HG02571 (cell line): ENCODE data around the gene TRAF3IP3.
"Not testable (repeated sequence)": the region's sequence is repeated elsewhere in the genome, so short reads cannot be mapped to it uniquely, and the experiment has no call there.

Source experiments
- ATAC-seq: cut with Tn5 transposase; IDR thresholded peaks from one replicate; pipeline ENCODE4 v1.9.1; 2021; ENCODE audit warnings: mild to moderate bottlenecking, moderate library complexity; ENCODE audit not compliant: unreplicated experiment

Gene TRAF3IP3

DNA sequence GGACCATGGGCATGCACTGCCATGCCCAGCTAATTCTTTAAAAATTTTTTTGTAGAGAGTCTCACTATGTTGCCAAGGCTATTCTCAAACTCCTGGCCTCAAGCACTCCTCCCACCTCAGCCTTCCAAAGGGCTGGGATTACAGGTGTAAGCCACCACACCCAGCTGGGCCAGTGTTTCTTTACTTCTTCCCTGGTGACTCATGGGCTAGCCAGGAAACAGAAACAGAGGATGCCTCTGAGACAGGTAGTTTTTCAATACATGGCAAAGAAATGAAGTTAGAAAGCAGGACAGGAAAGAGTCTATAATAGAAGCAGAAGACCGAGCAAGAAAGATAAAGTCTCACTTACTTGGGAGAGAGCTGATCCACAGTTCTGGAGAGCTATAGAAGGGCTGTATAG is 36.1 kb downstream of the TRAF3IP3 start:
- no peak for ATAC-seq

DNA sequence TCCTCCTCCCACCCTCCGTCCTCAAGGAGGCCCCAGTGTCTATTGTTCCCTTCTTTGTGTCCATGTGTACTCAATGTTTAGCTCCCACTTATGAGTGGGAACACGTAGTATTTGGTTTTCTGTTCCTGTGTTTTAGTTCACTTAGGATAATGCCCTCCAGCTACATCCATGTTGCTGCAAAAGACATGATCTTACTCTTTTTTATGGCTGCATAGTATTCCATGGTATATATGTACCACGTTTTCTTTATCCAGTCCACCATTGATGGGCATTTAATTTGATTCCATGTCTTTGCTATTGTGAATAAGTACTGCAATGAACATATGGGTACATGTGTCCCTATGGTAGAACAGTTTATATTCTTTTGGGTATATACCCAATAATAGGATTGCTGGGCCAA is 37.9 kb downstream of the TRAF3IP3 start:
- not testable (repeated sequence) for ATAC-seq

DNA sequence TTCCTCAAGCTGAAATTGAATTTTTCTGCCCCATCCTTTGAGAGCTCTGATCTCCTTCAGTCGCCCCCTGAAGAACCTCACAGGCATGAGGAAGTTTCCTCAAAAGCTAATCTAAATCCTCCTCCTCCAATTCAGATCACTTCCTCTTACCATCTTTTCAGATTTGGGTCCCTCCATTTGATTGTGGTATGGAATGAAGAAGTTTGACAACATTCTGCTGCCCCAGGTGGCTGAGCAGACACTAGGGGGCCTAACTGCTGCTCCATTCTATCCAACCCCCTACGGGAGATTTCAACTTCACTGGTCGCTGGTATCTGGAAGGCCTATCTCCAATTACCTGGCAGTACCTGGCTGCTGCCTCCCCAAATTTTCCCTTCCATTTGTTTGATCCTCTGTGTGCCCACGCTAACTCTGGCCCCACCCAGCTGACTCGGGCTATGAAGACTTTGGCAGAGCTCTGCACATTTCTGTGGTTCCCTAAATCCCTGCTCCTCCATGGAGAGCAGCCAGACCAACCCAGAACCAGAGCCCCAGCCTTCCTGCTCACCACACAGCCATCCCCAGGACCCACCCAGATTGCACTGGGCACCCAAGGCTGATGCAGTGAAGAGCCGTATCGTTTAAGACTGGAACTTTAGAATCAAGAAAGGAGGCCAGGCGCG is 42.3 kb downstream of the TRAF3IP3 start:
- ATAC-seq, result no peak

- no peak for ATAC-seq
These were observed 45.4 kb downstream of the TRAF3IP3 start for GRCh38 chr1:209800984-209801834.

- ATAC-seq, result no peak
These were observed 46.4 kb downstream of the TRAF3IP3 start for GRCh38 chr1:209802117-209802779.

DNA sequence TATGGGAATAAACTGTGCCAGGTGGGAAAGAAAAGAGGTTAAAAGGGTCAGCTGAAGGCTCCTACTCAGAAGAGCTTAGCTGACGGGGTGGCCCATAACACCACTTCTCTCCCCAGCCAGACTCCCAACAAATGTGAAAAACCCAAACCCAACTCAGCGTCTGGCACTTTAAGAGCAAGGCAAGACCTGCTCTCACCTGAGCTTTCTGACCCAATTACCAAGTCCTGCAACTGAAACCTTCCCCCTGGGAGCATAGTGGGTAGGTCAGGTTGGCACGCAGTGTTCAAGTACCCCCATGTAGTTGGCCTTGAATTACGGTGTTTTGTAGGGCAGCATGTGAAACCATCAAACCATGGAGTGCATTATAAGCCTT is 46.9 kb downstream of the TRAF3IP3 start:
- ATAC-seq, result no peak

DNA sequence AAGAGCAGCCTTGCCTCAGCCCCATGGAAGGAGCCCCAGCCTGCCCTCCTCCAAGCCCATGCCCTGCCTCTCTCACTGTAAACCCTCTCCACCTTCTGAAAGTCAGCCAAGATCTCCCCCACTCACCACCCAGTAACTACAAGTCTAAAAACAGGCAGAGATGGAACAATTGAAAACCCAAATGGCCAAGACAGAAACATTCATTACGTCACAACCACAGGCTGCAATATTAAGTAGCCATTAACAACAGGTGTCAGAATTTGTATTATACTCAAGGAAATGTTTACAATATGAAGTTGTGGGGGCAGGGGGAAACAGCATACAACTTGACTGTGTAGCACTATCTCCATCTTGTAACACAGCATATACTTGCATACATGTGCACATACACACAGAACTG is 47.7 kb downstream of the TRAF3IP3 start:
- no peak for ATAC-seq

GRCh38 chr1:209805341-209805781 is 49.5 kb downstream of the TRAF3IP3 start:
- ATAC-seq, result no peak

DNA sequence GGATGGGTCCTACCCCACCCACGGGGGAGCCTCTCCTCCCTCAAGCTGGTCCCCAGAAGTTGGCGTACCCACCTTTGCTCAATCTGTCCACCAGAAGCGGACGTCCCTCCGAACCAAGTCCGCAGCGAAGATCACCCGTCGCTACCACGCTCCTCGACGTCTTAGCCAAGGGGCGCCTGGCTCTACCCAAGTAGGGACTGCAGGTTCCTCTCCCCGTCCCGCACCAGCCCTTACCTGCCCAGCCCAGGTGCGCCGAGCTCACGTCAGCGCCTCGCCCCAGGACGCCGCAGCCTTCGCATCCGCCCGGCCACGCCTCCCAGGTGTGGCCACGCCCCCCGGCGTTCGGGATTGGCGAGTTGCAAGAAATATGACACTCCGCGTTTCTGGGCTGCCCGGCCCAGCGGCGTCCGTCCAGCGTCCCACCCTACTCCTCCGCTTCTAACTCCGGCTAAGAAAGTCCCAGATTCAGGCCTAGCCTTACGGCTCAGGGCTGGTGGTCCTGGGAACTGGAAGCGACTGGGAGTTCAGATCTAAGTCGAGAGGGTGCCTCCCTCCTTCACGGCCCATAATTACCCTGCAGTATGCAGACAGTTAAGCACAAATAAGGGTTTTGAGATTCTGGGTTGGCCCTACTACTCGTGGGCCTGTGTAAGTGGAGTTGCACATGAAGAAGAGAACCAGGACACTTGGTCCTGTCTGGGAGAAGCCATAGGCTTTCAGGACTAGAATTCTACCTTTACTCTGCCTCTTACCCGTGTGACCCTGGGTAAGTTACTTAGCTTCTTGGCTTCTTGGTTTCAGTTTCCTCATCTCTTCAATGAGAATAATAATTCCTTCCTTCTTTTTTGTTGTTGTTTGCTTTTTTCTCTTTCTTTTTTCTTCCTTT is 50.3 kb downstream of the TRAF3IP3 start, which contains the start of gene IRF6:
Gene IRF6, minus strand, starts transcription at position 268 of the 886 bp plus-strand sequence. CDS start 4,729 bp downstream, outside the sequence.
- ATAC-seq, result peak; percentile 88

GRCh38 chr1:209807509-209807908 is 51.7 kb downstream of the TRAF3IP3 start:
- no peak for ATAC-seq

DNA sequence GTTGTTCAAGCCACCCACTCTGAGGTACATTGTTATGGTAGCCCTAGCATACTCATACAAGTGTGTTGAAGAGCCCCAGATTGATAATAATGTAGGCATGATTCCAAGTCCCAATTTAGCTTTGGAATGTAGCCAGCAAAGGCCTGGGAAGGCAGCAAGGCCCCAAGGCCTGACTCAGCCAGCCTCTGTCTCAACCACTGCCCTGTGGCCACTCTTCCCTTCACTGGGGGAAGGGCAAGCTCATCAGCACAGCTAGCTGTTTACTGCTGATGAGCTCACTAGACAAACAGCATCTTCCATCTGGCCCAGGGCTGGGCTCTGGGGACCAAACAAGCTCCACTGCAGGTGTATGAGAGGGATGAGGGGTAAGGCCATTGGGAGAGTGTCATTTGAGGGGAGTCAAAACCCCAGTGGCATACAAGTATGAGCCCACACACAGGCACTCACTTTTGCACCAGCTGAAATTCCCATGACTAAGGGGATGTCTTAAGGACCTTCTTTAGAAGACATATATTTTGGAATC is 52.3 kb downstream of the TRAF3IP3 start:
- ATAC-seq, result no peak

GRCh38 chr1:209809611-209810010 is 53.8 kb downstream of the TRAF3IP3 start:
- no peak for ATAC-seq

DNA sequence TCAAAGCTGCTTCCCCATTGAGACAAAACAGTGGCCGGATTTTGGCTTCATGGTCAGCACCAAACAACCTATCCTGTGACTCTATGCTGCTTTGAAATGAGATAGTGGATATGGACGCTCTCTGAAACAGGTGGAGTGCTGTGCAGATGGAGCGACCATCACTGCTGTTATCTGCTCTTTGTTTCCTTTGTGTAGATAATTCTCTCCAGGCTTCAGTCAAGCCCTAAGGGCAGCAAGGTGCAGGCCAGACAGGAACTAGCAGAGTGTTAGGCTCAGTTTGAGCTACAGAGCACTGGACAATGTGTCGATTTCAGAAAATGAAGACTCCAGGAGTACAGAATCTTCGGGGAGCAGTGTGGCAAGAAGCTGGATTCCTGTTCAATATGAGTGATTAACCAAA is 54.9 kb downstream of the TRAF3IP3 start:
- no peak for ATAC-seq

GRCh38 chr1:209813902-209814301 is 58.0 kb downstream of the TRAF3IP3 start:
- no peak for ATAC-seq

DNA sequence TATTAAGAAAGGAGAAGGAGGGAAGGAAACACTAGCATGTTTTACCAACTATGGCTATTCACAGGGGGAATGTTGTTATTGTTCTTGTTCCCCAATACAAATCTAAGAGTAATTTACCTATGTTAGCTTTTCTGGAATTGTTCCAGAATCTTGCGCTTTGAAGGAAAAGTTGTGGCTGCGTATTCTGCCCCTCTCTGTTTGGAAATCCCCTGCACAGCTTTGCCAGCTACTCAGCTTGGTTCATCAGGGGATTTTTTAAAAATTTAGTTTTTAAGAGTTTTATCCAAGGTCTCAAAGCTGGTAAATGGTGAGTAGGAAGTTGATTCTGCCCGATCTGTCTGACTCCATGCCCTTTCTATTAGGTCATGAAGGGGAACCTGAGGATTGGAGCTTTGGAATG is 59.6 kb downstream of the TRAF3IP3 start:
- ATAC-seq, result no peak

GRCh38 chr1:209815931-209816341 is 60.1 kb downstream of the TRAF3IP3 start:
- no peak for ATAC-seq

DNA sequence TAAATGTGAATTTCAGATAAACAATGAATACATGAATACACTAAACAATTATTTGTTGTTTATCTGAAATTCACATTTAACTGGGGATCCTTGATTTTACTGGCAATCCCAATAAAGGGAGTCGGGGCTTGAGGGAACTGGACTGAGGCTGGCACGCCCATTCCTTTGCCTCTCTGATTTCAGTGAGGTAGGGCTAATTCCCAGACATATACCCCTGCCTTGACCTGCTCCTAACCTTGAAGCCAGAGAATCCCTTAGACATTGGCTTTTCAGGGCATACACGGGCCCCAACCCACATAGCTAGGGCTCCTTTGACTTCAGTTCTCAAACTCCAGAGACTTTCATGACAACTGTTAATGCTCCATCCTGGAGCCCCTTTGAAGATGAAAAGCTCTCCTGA is 61.1 kb downstream of the TRAF3IP3 start:
- no peak for ATAC-seq

- no peak for ATAC-seq
These were observed 61.8 kb downstream of the TRAF3IP3 start for GRCh38 chr1:209817691-209818090.

DNA sequence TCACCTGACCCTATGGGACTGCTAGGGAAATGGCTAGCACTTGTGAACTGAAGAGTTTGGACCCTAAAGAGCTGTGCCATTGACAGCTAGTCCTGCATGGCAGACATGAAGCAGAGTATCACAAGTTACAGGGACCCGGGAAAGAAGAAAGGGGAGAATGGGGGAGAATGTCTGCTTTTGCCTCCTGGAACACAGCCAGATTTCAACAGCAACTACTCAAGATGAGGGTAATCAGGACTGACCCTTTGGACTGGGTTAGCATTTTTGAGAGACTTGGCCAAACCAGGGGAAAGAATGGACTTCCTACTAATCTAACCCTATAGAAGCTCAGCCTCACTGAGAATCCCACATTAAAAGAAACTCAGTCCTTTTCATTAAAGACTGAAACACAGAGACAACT is 63.2 kb downstream of the TRAF3IP3 start:
- ATAC-seq, result no peak

DNA sequence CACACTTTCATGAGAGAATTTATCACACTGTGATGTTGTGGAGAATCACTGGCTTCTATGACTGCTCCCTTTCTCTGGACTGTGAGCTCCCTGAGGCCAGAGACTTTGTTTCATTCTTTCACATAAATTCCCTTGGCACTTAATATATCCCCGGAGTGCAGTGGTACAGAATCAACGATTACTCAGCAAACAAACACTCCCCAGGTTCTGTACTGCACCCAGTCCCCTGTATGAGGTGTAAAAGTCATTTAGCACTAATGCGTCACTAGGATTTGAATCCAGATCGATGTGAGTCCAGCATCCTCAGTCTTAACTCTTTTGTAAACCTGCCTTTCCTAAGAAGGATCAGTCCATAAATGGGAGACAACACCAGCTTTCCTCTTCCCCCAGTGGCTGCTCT is 65.1 kb downstream of the TRAF3IP3 start:
- no peak for ATAC-seq
